Lower leg skin (tissue), 4 donors: ENCODE results near the gene GSC2. TPM values are rescaled to one million over a fixed set of nuclear protein-coding genes. Genes with fewer than 3 reads are reported as not detected.

Source experiments
- DNase-seq, 2 donors: peaks; one replicate each; pipeline ENCODE4 v3.0.0-alpha.2; 2019; ENCODE audit warnings: low spot score in 2 of 2
- H3K4me3 ChIP-seq: fragments of 200-600 bp; sonication (generic); 2 replicates; pipeline ENCODE4 v1.5.1; 2017; ENCODE audit warnings: mild to moderate bottlenecking, low read depth; ENCODE audit not compliant: poor library complexity, severe bottlenecking
- POLR2A ChIP-seq, 2 donors: fragments of 450-650 bp; IDR thresholded peaks; one replicate each; pipeline ENCODE4 v1.6.1; 2016 to 2017; ENCODE audit warnings: antibody characterized with exemption in 2 of 2, mild to moderate bottlenecking in 1 of 2, moderate library complexity in 1 of 2
- WGBS, 2 donors: methylation state at CpG; one replicate each; pipeline ENCODE4 v1.1.5; 2018; 5-methylcytosine and 5-hydroxymethylcytosine counted together
- intact Hi-C: fragments of 100-400 bp; cut with DNase I; formaldehyde crosslinking; loops from one replicate; pipeline ENCODE4 v1.15.0; 2023; ENCODE audit warnings: low total_unique reads
- total RNA-seq, 4 donors: library from RNA; depleted of rRNA; stranded (reverse); fragments of >200 nt; gene quantifications; one replicate each; pipeline ENCODE4 v1.1.0, GENCODE V29; 2016
- TF ChIP-seq, protein P1 (sequence below), 3 donors: fragments of 450-650 bp; IDR thresholded peaks; one replicate each; pipeline ENCODE4 v1.5.1; 2016; ENCODE audit warnings: antibody characterized with exemption in 3 of 3, mild to moderate bottlenecking in 3 of 3, moderate library complexity in 2 of 3

Gene GSC2
- total RNA-seq, 4 donors from 2014 or later, result 0.42 to 2.6 TPM; not detected in 2

GRCh38 chr22:19150482-19151328, 613 bp upstream of the GSC2 start:
- 36 to 37% methylated on average over 25 to 34 of the region's 68 CpGs for whole genome bisulfite sequencing, 2 donors
- intact Hi-C loops, result no loop called here
- no peak for DNase-seq
- TF ChIP-seq, protein P1, sequence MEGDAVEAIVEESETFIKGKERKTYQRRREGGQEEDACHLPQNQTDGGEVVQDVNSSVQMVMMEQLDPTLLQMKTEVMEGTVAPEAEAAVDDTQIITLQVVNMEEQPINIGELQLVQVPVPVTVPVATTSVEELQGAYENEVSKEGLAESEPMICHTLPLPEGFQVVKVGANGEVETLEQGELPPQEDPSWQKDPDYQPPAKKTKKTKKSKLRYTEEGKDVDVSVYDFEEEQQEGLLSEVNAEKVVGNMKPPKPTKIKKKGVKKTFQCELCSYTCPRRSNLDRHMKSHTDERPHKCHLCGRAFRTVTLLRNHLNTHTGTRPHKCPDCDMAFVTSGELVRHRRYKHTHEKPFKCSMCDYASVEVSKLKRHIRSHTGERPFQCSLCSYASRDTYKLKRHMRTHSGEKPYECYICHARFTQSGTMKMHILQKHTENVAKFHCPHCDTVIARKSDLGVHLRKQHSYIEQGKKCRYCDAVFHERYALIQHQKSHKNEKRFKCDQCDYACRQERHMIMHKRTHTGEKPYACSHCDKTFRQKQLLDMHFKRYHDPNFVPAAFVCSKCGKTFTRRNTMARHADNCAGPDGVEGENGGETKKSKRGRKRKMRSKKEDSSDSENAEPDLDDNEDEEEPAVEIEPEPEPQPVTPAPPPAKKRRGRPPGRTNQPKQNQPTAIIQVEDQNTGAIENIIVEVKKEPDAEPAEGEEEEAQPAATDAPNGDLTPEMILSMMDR (IDR thresholded peaks at IDR 0.05), result no peak
- TF ChIP-seq POLR2A (IDR thresholded peaks at IDR 0.05), result no peak
- H3K4me3 ChIP-seq, result no peak overlapping the region

GRCh38 chr22:19149047-19149883, 827 bp downstream of the GSC2 start:
- WGBS, 2 donors, result 3 to 4% methylated on average over 45 to 76 of the region's 92 CpGs
- no peak for DNase-seq
- intact Hi-C loops, result no loop called here
- H3K4me3 ChIP-seq, result no peak overlapping the region
- no peak for TF ChIP-seq POLR2A (IDR thresholded peaks at IDR 0.05)
- TF ChIP-seq, protein P1 (IDR thresholded peaks at IDR 0.05), result no peak

- intact Hi-C loops, result no loop called here
- no peak overlapping the region for H3K4me3 ChIP-seq
- no peak for DNase-seq
- 46 to 60% methylated on average over 13 to 33 of the region's 33 CpGs for WGBS, 2 donors
- TF ChIP-seq POLR2A (IDR thresholded peaks at IDR 0.05), result no peak
- TF ChIP-seq, protein P1 (IDR thresholded peaks at IDR 0.05), result no peak
Measured at GRCh38 chr22:19148417-19149046, 1.6 kb downstream of the GSC2 start.

- TF ChIP-seq POLR2A (IDR thresholded peaks at IDR 0.05), result no peak
- TF ChIP-seq, protein P1 (IDR thresholded peaks at IDR 0.05), result no peak
- no peak overlapping the region for H3K4me3 ChIP-seq
- intact Hi-C loops, result no loop called here
- no peak for DNase-seq
- WGBS, 2 donors, result 53 to 60% methylated on average over 9 of the region's 9 CpGs
Measured at GRCh38 chr22:19147195-19147780, 2.8 kb downstream of the GSC2 start.

GRCh38 chr22:19146215-19146968, 3.7 kb downstream of the GSC2 start:
- no peak overlapping the region for H3K4me3 ChIP-seq
- TF ChIP-seq, protein P1 (IDR thresholded peaks at IDR 0.05), result no peak
- DNase-seq, result no peak
- intact Hi-C loops, result no loop called here
- WGBS, 2 donors, result 61 to 87% methylated on average over 11 of the region's 11 CpGs
